HG03175 (cell line): ENCODE results near the gene TAGLN.
"Not testable (repeated sequence)": the region's sequence is repeated elsewhere in the genome, so short reads cannot be mapped to it uniquely, and the experiment has no call there.

ENCODE experiments used
- ATAC-seq: cut with Tn5 transposase; IDR thresholded peaks from one replicate; pipeline ENCODE4 v1.9.1; 2021; ENCODE audit warnings: mild to moderate bottlenecking, moderate library complexity; ENCODE audit not compliant: unreplicated experiment

TAGLN gene

DNA sequence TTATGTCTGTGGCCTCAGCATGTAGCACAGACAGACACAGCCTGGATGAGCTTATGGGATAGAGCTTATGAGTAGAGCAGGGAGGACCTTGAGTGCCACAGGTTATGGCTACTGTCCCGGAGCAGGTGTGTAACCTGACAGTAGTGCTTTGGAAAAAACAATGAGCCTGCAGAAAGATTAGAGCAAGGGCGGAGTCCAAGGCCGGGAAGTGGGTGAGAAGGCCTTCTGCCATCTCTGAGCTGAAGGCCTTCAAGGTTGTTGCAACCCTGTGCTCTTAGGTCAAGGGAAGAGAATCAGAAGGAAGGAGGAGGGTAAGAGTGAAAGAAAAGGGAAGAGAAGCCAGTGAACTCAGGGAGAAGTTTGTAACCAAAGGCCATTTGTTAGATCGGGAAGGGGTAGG lies 3.9 kb upstream of the TAGLN start:
- no peak for ATAC-seq

DNA sequence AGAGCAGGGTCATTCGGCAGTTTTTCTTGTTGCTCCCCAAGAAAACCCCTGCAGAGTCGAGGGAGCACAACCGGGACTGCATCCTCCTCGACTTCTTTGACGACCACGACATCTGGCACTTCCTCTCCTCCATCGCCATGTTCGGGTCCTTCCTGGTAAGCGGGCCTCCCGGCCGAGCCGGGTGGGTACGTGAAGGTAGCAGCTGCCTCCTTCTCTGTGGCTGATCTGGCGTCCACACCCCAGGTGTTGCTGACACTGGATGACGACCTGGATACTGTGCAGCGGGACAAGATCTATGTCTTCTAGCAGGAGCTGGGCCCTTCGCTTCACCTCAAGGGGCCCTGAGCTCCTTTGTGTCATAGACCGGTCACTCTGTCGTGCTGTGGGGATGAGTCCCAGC lies 3.4 kb upstream of the TAGLN start:
- no peak for ATAC-seq

DNA sequence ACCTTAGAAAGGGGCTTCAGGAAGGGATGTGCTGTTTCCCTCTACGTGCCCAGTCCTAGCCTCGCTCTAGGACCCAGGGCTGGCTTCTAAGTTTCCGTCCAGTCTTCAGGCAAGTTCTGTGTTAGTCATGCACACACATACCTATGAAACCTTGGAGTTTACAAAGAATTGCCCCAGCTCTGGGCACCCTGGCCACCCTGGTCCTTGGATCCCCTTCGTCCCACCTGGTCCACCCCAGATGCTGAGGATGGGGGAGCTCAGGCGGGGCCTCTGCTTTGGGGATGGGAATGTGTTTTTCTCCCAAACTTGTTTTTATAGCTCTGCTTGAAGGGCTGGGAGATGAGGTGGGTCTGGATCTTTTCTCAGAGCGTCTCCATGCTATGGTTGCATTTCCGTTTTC lies 2.2 kb upstream of the TAGLN start:
- ATAC-seq = no peak

DNA sequence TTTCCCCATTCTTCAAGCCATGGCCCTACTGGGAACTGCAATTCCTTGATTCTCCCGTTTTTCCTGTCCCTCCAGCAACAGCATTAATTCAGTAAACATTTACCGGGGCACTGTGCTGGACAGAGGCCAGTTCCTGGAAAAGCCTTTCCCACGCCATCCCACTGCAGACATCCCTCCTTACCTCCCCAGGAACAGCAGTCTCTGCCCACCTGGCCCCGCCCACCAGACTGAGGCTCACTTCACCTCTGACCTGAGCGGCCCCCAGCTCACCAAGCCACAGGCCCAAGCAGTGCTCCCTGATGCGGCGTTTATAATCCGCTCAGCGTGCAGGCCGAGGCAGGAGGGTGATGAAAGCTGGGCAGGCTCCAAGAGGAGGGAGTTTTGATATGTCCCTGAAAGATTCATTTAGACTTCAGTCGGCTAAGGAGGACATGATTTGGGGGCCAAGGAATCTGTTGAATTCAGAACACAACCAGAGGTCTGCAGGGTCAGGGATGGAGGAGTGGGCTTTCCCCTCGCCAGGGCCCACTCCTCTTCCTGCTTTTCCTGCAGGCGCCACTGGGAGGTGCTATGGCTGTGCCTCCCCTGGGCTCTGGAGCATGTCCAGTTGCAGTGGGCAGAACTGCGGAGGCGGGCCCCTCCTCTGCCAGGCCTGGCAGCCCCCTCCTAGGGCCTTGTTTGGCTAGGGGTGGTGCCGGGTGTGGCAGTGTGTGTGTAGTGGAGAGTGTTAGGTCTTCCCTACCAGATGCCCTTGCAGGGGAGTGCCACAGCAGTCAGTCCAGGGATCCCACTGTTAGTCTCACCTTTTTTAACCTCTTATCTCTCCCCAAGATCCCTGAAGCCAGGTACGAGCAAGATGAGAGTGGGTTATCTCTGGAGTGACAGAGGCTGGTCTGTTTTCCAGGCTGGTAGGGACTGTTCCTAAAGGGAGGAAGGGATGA lies 1.4 kb upstream of the TAGLN start:
- no peak for ATAC-seq

DNA sequence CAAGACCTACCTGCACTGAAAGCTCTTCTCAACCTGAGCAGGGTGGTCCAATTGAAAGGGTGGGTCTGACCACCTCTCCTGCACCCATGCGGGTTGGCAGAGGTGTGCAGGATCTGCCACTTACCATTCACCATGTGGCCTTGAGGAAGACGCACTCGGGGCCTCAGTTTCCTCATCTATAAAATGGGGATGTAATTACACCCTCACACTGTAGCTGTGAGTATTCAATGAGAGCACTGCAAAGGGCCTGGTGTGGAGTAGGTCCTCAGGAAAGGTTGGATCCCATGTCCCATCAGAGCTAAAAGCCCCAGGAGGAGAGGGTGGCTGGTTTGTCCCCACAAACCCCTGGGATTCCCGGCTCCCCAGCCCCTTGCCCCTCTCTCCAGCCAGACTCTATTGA lies 557 bp upstream of the TAGLN start:
- ATAC-seq = no peak

DNA sequence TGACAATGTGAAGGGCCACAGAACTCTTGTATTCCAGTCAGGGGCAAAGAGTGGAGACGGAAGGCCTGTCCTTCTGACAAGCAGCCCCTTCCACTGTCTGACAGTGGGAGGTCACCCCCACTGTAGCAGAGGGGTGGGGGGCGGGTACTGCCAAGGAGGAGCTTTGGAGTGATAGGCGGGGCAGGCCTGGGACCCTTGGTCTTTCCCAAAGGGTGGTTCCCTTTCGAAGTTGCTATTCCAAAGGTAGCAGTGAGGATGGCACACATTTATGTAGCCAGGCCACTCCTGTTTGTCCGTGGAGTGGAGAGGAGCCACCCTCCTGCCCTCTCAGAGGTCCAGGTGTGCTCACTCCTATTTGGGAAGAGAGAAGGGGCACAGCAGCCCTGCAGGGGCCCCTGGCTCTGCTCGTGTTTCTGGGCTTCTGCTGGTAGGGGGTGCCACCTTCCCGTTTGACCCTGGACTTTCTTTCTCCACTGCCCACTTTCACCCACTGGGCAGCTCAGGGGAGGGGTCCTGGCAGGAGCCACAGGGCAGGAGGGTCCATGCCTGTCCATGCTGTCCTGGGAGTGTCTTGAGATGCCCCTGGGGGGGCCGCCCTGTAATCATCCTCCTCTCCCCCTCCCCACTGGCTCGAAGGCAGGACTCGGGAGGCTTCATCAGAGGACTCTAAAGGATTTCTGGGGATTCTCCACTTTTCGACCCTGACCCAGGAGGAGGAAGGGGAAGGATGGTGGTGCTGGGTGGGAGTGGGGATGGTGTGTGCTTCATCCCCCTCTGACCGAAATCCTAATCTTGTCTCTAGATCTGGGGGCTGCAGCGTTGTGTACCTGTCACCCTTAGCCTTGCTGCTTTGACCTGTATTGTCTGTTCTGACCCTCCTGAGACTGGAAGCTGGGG lies 994 bp downstream of the TAGLN start:
- no peak for ATAC-seq

DNA sequence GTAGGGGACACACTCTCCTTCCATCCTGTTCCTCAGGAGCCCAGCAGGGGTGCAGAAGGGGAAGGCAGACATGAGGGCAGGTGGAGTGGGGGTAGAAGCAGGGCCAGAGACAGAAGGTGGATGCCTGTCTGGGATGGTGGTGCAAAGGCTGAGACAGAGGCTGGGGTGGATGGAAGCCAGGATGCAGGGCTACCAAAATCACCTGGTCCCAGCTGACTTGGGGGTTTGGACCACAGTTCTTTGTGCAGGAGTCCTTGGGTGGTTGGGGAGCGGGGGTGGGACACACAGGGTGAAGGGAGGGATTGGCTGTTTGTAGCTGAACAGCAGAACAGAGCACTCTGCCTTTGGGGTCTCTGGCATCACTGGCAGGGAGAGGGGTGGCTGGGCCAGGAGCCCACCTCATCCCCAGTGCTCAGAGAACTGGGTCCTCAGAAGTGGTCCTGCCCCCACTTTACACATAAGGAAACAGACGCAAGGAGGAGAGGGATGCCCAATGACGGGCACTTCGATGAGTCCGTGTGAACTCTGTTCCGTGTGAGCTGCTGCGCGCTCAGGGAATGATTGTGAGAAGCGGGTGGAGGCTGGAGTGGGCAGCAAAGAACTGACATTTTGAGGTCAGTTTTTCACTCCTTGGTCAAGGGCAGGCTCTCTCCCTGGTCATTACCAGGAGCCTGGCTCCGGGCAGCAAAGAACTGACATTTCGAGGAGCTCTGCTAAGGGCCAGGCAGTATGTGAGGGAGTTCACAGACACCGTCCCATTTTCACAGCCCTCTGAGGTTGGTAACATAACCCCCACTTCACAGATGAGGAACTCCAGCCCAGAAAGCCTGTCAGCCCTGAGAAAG lies 1.9 kb downstream of the TAGLN start:
- no peak for ATAC-seq

DNA sequence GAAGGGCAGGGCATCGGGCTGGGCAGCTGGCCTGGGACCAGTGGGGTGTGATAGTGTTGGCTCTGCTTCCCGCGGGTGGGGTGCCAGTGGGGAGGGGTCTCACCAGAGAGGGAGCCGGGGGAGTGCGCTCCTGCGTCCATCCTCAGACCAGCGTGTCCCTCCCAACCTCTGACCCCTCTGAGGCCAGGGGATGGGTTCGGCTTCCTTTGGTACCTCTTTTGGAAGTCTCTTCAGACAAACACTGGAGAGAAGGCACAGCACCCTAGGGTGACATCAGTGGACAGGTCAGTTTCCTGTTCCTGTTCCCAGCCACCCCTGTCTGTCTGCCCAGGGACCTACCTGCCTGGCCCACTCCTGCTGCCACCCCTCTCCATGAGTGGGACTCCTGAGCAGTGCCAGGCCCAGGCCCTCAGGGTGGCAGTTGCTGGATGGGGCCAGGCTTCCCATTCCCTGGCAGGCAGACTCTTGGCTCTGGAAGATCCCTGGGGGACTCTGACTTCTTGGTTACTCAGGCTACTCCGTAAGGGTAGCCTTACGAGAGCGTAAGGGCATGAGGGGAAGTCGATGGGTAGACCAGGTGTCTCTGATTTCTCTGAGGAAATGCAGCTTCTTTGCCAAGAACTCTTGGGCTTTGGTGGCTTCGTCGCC lies 2.6 kb downstream of the TAGLN start:
- no peak for ATAC-seq

DNA sequence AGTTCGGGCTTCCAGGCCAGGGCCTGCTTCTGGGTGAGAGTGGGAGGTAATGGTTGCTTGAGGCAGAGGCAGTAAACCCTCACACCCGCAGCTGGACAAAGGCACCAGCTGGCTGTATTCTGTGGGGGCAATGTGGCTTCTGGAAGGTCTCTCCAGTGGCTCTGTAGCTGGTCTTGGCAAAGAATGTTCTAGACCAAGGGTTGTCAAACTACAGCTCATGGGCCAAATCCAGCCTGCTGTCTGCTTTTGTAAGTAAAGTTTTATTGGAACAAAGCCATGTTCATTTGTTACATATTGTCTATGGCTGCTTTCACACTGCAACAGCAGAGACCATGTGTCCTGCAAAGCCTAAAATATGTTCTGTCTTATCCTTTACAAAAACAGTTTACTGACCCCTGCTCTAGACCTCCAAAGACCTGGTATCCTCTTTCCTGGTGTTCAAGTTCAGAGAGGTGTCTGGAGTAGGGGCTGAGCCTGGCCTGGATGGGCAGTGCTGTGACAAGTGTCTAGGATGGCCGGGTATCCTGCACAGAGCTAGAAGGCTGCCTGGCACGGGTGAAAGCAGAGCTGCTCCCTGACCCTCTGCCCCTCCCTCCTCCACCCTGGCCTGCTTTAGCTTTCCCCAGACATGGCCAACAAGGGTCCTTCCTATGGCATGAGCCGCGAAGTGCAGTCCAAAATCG lies 3.4 kb downstream of the TAGLN start:
- ATAC-seq = no peak

DNA sequence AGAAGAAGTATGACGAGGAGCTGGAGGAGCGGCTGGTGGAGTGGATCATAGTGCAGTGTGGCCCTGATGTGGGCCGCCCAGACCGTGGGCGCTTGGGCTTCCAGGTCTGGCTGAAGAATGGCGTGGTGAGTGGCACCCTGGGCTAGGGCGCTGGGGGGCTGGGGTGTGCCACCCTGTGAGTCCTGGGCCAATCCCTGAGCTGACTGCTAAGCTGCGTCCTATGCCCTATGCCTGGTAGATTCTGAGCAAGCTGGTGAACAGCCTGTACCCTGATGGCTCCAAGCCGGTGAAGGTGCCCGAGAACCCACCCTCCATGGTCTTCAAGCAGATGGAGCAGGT lies 3.9 kb downstream of the TAGLN start:
- ATAC-seq = no peak

DNA sequence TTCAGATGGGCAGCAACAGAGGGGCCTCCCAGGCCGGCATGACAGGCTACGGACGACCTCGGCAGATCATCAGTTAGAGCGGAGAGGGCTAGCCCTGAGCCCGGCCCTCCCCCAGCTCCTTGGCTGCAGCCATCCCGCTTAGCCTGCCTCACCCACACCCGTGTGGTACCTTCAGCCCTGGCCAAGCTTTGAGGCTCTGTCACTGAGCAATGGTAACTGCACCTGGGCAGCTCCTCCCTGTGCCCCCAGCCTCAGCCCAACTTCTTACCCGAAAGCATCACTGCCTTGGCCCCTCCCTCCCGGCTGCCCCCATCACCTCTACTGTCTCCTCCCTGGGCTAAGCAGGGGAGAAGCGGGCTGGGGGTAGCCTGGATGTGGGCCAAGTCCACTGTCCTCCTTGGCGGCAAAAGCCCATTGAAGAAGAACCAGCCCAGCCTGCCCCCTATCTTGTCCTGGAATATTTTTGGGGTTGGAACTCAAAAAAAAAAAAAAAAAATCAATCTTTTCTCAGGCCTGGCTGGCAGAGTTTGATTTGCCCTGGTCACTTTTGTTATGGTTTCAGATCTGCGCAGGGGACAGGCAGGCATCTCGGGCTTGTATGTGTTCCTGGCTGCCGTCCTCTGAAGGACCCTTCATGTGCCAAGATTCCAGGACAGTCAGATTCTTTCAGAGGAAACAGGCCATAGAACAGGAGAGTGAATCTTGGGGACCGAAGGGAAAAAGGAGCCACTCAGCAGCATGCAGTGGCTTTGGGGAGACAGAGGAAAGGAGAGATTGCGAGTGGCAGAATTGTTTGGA lies 5.3 kb downstream of the TAGLN start:
- no peak for ATAC-seq

DNA sequence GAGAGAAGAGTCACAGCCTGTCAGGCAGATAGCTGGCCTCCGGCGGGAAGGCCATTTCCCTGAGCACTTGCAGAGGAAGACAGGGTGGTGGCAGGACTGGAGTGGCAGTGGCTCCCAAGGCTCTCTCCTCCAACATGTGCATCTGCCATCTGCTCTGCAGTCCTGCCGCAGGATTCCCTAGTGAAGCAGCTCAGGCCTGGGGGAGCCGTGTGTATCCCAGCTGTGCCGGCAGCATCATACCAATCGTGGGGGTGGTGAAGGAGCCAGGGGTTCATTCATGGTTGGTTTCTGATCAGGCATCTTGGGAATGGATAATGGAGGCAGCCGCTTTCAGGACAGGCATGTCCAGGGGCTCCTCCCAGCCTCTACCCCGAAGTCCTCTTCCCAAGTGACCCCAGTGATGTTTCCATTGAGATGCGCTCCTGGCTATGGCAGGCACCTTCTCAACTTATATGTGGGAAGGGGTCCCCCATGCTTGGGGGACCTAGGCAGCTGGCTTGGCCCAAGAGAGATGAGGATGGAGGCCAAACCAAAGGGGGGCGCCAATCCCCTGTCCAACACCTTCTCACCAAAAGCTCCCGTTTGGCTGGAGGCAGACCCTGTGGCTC lies 6.1 kb downstream of the TAGLN start:
- ATAC-seq = no peak

DNA sequence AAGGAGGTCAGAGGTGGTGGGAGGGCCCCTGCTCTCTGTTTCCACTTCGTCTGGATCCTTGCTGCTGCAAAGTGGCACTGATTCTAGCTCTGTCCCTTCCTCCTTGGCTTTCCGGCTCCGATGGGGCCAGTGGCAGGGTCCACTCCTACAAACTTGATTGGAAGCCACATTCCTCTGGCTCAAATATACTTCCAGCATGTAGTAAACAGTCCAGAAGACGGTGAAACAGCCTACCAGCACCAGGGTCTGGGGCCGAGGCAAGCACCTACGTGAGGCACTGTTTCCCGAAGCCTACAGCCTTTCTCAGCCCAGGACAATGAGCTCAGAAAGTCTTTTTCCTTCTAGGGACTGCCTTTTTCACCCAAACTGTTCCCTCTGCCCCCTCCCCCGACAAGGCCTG lies 6.9 kb downstream of the TAGLN start:
- not testable (repeated sequence) for ATAC-seq

DNA sequence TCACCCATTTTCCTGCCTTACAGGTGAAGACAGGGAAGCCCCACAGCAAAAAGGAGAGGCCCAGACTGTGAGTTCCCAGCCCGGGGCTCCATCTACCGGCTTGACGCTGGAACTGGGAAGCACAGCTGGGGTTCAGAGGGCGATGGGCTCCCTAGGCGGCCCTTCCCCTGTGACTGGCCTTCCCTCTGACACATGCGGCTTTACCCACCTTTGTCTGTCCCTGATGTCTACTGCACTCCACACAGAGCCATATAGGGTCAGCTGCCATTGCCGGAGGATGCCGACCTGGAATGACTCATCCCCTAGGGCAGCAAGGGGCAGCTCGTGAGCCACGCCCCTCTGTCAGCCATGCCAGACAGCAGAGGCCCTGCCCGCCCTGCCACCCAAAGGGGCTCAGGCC lies 7.7 kb downstream of the TAGLN start:
- ATAC-seq = not testable (repeated sequence)

DNA sequence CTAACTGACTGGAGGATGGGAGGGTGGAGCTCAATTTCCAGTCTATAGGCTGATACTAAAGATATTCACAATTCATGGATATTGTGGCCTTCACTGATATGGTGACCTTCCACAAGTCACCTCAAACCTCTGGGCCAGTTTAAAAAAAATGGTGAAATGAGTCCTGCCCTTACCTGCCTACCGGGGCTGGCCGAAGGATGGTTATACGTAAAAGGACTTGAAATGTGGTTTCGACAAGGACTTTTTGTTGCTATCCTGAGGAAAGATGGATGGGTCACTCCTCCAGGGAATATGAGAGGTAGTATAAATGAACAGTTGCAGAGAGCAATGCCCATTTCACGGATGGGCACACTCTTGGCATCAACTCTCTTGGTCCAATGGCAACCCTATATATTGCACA lies 8.3 kb downstream of the TAGLN start:
- ATAC-seq = not testable (repeated sequence)

DNA sequence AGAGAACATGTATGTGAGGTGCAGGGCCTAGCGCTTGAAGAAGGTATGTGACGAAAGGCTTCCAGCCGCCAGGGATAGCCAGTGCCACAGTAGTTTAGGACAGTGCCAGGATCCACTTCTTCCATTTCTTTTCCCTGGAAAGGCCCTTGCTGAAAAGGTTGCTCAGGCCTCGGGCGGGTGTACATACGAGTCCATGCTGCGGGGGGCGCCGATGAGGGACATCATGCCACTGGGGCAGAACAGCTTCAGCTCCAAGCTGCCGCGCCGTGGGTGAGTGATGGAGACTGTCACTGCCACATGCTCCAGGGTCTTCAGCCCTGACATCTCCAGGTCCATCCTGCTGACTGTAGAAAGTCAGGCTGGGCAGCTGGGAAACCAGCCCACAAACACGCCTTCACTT lies 9.5 kb downstream of the TAGLN start:
- not testable (repeated sequence) for ATAC-seq

DNA sequence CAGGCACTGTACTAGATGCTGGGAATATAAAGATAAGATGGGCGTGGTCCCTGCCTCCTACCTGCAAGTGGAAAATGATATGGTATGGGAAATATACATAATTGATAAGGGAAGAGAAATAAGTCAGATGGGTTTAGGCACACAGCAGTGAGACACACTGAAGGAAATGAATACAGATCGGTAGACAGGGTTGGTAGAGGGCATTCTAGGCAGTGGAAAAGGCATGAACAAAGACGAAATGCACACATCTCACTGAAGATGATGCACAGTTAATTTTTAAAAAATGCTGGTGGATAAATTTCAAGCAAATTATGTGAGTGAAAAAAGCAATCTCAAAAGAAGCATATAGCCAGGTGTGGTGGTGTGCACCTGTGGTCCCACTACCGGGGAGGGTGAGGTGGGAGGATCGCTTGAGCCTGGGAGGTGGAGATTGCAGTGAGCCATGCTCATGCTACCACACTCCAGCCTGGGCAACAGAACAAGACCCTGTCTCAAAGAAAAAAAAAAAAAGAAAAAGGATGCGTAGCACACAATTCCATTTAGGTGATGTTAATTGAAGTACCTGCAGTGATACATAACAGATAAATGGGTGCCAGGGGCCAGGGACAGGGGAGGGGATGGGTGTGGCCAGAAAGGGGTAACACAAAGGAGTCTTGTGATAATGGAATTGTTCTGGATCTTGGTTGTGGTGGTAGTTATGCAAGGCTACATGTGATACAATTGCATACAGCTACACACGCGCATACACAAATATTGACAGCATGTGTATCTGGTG lies 10.4 kb downstream of the TAGLN start:
- ATAC-seq = not testable (repeated sequence)

DNA sequence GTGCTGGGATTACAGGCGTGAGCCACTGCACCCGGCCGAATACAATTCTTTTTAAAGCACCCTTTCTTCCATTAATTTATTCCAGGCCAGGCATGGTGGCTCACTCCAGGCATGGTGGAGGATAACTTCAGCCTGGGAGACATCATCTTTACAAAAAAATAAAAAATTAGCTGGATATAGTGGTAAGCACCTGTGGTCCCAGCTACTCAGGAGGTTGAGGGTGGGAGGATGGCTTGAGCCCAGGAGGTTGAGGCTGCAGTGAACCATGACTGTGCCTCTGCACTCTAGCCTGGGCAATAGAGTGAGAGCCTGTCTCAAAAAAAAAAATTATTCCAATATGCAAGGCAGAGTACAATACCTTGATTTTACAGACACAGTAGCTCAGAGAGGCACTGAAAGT lies 11.4 kb downstream of the TAGLN start:
- no peak for ATAC-seq
